Stimulated activated naive CD4-positive, alpha-beta T cell treated with Interleukin-2 at 50 U/mL for 16 hours (primary cell): Measurements from ENCODE around the gene RASGRP2.
"Not testable (repeated sequence)": the region's sequence is repeated elsewhere in the genome, so short reads cannot be mapped to it uniquely, and the experiment has no call there.

ENCODE experiments used
- DNase-seq: peaks from one replicate; lab custom pipeline; 2025; lab: John Stamatoyannopoulos, UW

Gene RASGRP2

GRCh38 chr11:64718084-64718779, 25.7 kb downstream of the RASGRP2 start:
- no peak for DNase-seq

- no peak for DNase-seq
Measured at GRCh38 chr11:64717268-64717578, 26.7 kb downstream of the RASGRP2 start.

- DNase-seq = no peak
Measured at GRCh38 chr11:64716473-64717267, 27.3 kb downstream of the RASGRP2 start.

GRCh38 chr11:64715756-64716472, 28.0 kb downstream of the RASGRP2 start:
- no peak for DNase-seq

- no peak for DNase-seq
Measured at GRCh38 chr11:64715110-64715509, 28.8 kb downstream of the RASGRP2 start.

- no peak for DNase-seq
Measured at GRCh38 chr11:64714666-64715065, 29.3 kb downstream of the RASGRP2 start.

GRCh38 chr11:64713781-64714363, 30.1 kb downstream of the RASGRP2 start:
- no peak for DNase-seq

GRCh38 chr11:64713016-64713707, 30.8 kb downstream of the RASGRP2 start:
- no peak for DNase-seq

GRCh38 chr11:64712430-64713015, 31.4 kb downstream of the RASGRP2 start:
- no peak for DNase-seq

GRCh38 chr11:64711956-64712362, 32.0 kb downstream of the RASGRP2 start:
- DNase-seq = no peak

GRCh38 chr11:64711138-64711955, 32.6 kb downstream of the RASGRP2 start:
- DNase-seq = no peak

- no peak for DNase-seq
Measured at GRCh38 chr11:64710418-64711137, 33.4 kb downstream of the RASGRP2 start.

GRCh38 chr11:64705501-64705900, 38.4 kb downstream of the RASGRP2 start:
- DNase-seq = no peak

GRCh38 chr11:64703048-64703447, 40.9 kb downstream of the RASGRP2 start:
- no peak for DNase-seq

GRCh38 chr11:64701956-64702355, 42.0 kb downstream of the RASGRP2 start:
- DNase-seq = not testable (repeated sequence)

GRCh38 chr11:64698427-64698826, 45.5 kb downstream of the RASGRP2 start:
- DNase-seq = no peak

GRCh38 chr11:64697663-64698375, 46.1 kb downstream of the RASGRP2 start:
- no peak for DNase-seq

- no peak for DNase-seq
Measured at GRCh38 chr11:64696045-64696444, 47.9 kb downstream of the RASGRP2 start.

GRCh38 chr11:64695548-64695947, 48.4 kb downstream of the RASGRP2 start:
- no peak for DNase-seq
